ENCODE data around the gene ETS2. TPM values are rescaled to one million over a fixed set of nuclear protein-coding genes. Genes with fewer than 3 reads are reported as not detected.

ETS2 gene
- total and polyA plus RNA-seq, 10 of the 15 experiments (the other 5 are each of a cell fraction or from before 2014, with no cell fraction given), result 0.52 to 8.6 (median 3.8) TPM

GRCh38 chr21:38853421-38853919, 47.7 kb downstream of the ETS2 start:
- in situ Hi-C loops (cut with MboI) (no loop called here), intact Hi-C loops (cut with micrococcal nuclease; ENCODE audit: unreplicated experiment) (no loop called here)
- POLR2A ChIA-PET, result no interaction called here
- peak; percentile 86 for ATAC-seq
- H3K9me3 ChIP-seq (replicated peaks; ENCODE audit: control insufficient read depth, insufficient read depth, low read length), result no peaks in the 10 kb centered on the region
- CTCF ChIA-PET, result no interaction called here
- no peak overlapping the region for H3K27ac ChIP-seq (ENCODE audit: control insufficient read depth, insufficient read depth)
- FAIRE-seq, result no peak
- no peaks in the 10 kb centered on the region for H3K27me3 ChIP-seq (replicated peaks in 1 of 2; ENCODE audit: control insufficient read depth in 2 of 2, insufficient read depth in 2 of 2, low read length in 1 of 2)
- no peak for DNase-seq (ENCODE audit: low read depth, low spot score)
- H3K36me3 ChIP-seq (ENCODE audit: control insufficient read depth in 2 of 2, insufficient read depth in 2 of 2, low read length in 1 of 2), result no peaks in the 10 kb centered on the region
- TF ChIP-seq DPF2 (IDR thresholded peaks at IDR 0.05) (0 out of 2 replicates have a peak, but pooled peaks have one; percentile 22), TCF12 (IDR thresholded peaks at IDR 0.05; ENCODE audit: low read depth, low read length) (peak; percentile 76), BHLHE40 (IDR thresholded peaks at IDR 0.05; ENCODE audit: borderline replicate concordance in 1 of 2, low read depth in 2 of 2, low read length in 1 of 2) (peak in 1 of 2 experiments; percentile 15; a peak in 1 of 4 replicates)
- TF ChIP-seq, protein P1, sequence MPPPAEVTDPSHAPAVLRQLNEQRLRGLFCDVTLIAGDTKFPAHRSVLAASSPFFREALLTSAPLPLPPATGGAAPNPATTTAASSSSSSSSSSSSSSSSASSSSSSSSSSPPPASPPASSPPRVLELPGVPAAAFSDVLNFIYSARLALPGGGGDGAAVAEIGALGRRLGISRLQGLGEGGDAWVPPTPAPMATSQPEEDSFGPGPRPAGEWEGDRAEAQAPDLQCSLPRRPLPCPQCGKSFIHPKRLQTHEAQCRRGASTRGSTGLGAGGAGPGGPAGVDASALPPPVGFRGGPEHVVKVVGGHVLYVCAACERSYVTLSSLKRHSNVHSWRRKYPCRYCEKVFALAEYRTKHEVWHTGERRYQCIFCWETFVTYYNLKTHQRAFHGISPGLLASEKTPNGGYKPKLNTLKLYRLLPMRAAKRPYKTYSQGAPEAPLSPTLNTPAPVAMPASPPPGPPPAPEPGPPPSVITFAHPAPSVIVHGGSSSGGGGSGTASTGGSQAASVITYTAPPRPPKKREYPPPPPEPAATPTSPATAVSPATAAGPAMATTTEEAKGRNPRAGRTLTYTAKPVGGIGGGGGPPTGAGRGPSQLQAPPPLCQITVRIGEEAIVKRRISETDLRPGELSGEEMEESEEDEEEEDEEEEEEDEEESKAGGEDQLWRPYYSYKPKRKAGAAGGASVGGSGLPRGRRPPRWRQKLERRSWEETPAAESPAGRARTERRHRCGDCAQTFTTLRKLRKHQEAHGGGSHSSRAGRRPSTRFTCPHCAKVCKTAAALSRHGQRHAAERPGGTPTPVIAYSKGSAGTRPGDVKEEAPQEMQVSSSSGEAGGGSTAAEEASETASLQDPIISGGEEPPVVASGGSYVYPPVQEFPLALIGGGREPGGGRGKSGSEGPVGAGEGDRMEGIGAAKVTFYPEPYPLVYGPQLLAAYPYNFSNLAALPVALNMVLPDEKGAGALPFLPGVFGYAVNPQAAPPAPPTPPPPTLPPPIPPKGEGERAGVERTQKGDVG (CRISPR knock-in tag; IDR thresholded peaks at IDR 0.05), result no peak
- no peak overlapping the region for H3K4me3 ChIP-seq
- H4K20me1 ChIP-seq (ENCODE audit: control insufficient read depth, insufficient read depth), result no peaks in the 10 kb centered on the region
- WGBS (ENCODE audit: insufficient coverage, insufficient replicate concordance, low lambda C conversion rate, missing lambda C conversion rate), result 3% methylated on average over 6 of the region's 6 CpGs
- H3K4me2 ChIP-seq (ENCODE audit: control insufficient read depth, insufficient read depth), result no peak overlapping the region
- RAD21 ChIA-PET (ENCODE audit: unreplicated experiment), result interaction anchor here (1.1 kb wide), 1 partner anchor 46 kb away, joined by 3 read pairs; no protein-coding TSS in a partner anchor
- no TSS peak for BruUV-seq (replicated peaks)
- H2AFZ ChIP-seq (ENCODE audit: control insufficient read depth, low read depth, low read length), result no peak overlapping the region
- H3K4me1 ChIP-seq (ENCODE audit: control insufficient read depth, insufficient read depth, low read length), result no peaks in the 10 kb centered on the region
- H3K9ac ChIP-seq (ENCODE audit: control insufficient read depth, insufficient read depth, low read length), result no peak overlapping the region
- SMC1A ChIA-PET (ENCODE audit: uncharacterized antibody, unreplicated experiment), result no interaction called here
- H3K79me2 ChIP-seq (ENCODE audit: control insufficient read depth, insufficient read depth, low read length), result no peaks in the 10 kb centered on the region
